ENCODE data around the gene ZNF486.
"Not testable (repeated sequence)": the region's sequence is repeated elsewhere in the genome, so short reads cannot be mapped to it uniquely, and the experiment has no call there.

ZNF486 gene

GRCh38 chr19:20233105-20233504, 66.1 kb downstream of the ZNF486 start:
- DNase-seq (ENCODE audit: low spot score) = no peak

- DNase-seq (ENCODE audit: low spot score) = no peak
Observed at GRCh38 chr19:20235156-20235555, 68.1 kb downstream of the ZNF486 start.

GRCh38 chr19:20237773-20238623, 71.0 kb downstream of the ZNF486 start:
- no peak for DNase-seq (ENCODE audit: low spot score)

- no peak for DNase-seq (ENCODE audit: low spot score)
Observed at GRCh38 chr19:20243629-20244028, 76.6 kb downstream of the ZNF486 start.

GRCh38 chr19:20244356-20244755, 77.3 kb downstream of the ZNF486 start:
- no peak for DNase-seq (ENCODE audit: low spot score)

GRCh38 chr19:20245309-20245708, 78.3 kb downstream of the ZNF486 start:
- DNase-seq (ENCODE audit: low spot score) = no peak

GRCh38 chr19:20247016-20247683, 80.1 kb downstream of the ZNF486 start:
- DNase-seq (ENCODE audit: low spot score) = no peak

- not testable (repeated sequence) for DNase-seq (ENCODE audit: low spot score)
Observed at GRCh38 chr19:20248258-20248657, 81.2 kb downstream of the ZNF486 start.
